ENCODE results near the gene DOCK9. TPM values are rescaled to one million over a fixed set of nuclear protein-coding genes. Genes with fewer than 3 reads are reported as not detected.

The DOCK9 gene
- total RNA-seq, 1 experiment from 2014 or later = 6.7 TPM

GRCh38 chr13:98879127-98879520, 98.7 kb downstream of the DOCK9 start:
- Histone ChIP-seq H3K27ac (ENCODE audit: low read length) (no peak overlapping the region), H4K20me1 (ENCODE audit: insufficient read depth, low read depth, low read length) (no peaks in the 10 kb centered on the region), H3K36me3 (ENCODE audit: insufficient read depth, low read length) (no peaks in the 10 kb centered on the region), H3K4me2 (ENCODE audit: low read depth, low read length, poor library complexity, severe bottlenecking) (no peak overlapping the region), H3K9me2 (replicated peaks; ENCODE audit: insufficient read depth, low read length) (no peaks in the 10 kb centered on the region), H3K27me3 (ENCODE audit: low read length) (no peaks in the 10 kb centered on the region), H3K79me2 (ENCODE audit: low read length) (no peaks in the 10 kb centered on the region), H3K9me3 (ENCODE audit: low read length) (no peaks in the 10 kb centered on the region), H2AFZ (ENCODE audit: low read length) (no peak overlapping the region), H3K4me3 (ENCODE audit: low read length) (no peak overlapping the region), H3K4me1 (ENCODE audit: low read length) (no peaks in the 10 kb centered on the region), H3K9ac (ENCODE audit: low read length) (no peak overlapping the region)
- DNase-seq = no peak

GRCh38 chr13:98878486-98879126, 99.3 kb downstream of the DOCK9 start:
- H3K27ac ChIP-seq (ENCODE audit: low read length) = no peak overlapping the region
- H3K27me3 ChIP-seq (ENCODE audit: low read length) = no peaks in the 10 kb centered on the region
- H3K79me2 ChIP-seq (ENCODE audit: low read length) = no peaks in the 10 kb centered on the region
- no peaks in the 10 kb centered on the region for H3K4me1 ChIP-seq (ENCODE audit: low read length)
- no peaks in the 10 kb centered on the region for H3K36me3 ChIP-seq (ENCODE audit: insufficient read depth, low read length)
- no peak for DNase-seq
- H3K9me3 ChIP-seq (ENCODE audit: low read length) = no peaks in the 10 kb centered on the region
- H3K4me2 ChIP-seq (ENCODE audit: low read depth, low read length, poor library complexity, severe bottlenecking) = no peak overlapping the region
- H2AFZ ChIP-seq (ENCODE audit: low read length) = no peak overlapping the region
- H3K9ac ChIP-seq (ENCODE audit: low read length) = no peak overlapping the region
- H3K4me3 ChIP-seq (ENCODE audit: low read length) = no peak overlapping the region
- no peaks in the 10 kb centered on the region for H3K9me2 ChIP-seq (replicated peaks; ENCODE audit: insufficient read depth, low read length)
- H4K20me1 ChIP-seq (ENCODE audit: insufficient read depth, low read depth, low read length) = no peaks in the 10 kb centered on the region

- H4K20me1 ChIP-seq (ENCODE audit: insufficient read depth, low read depth, low read length) = no peaks in the 10 kb centered on the region
- H3K9me3 ChIP-seq (ENCODE audit: low read length) = no peaks in the 10 kb centered on the region
- no peaks in the 10 kb centered on the region for H3K27me3 ChIP-seq (ENCODE audit: low read length)
- H3K9ac ChIP-seq (ENCODE audit: low read length) = no peak overlapping the region
- H3K4me2 ChIP-seq (ENCODE audit: low read depth, low read length, poor library complexity, severe bottlenecking) = no peak overlapping the region
- H3K36me3 ChIP-seq (ENCODE audit: insufficient read depth, low read length) = no peaks in the 10 kb centered on the region
- H3K27ac ChIP-seq (ENCODE audit: low read length) = no peak overlapping the region
- no peak overlapping the region for H2AFZ ChIP-seq (ENCODE audit: low read length)
- no peak for DNase-seq
- H3K9me2 ChIP-seq (replicated peaks; ENCODE audit: insufficient read depth, low read length) = no peaks in the 10 kb centered on the region
- H3K4me1 ChIP-seq (ENCODE audit: low read length) = no peaks in the 10 kb centered on the region
- no peak overlapping the region for H3K4me3 ChIP-seq (ENCODE audit: low read length)
- H3K79me2 ChIP-seq (ENCODE audit: low read length) = no peaks in the 10 kb centered on the region
These were observed 99.9 kb downstream of the DOCK9 start for GRCh38 chr13:98877936-98878335.

GRCh38 chr13:98877466-98877865, 100.4 kb downstream of the DOCK9 start:
- no peaks in the 10 kb centered on the region for H3K9me2 ChIP-seq (replicated peaks; ENCODE audit: insufficient read depth, low read length)
- no peaks in the 10 kb centered on the region for H3K9me3 ChIP-seq (ENCODE audit: low read length)
- no peak overlapping the region for H3K27ac ChIP-seq (ENCODE audit: low read length)
- H3K79me2 ChIP-seq (ENCODE audit: low read length) = no peaks in the 10 kb centered on the region
- no peak overlapping the region for H2AFZ ChIP-seq (ENCODE audit: low read length)
- H3K9ac ChIP-seq (ENCODE audit: low read length) = no peak overlapping the region
- no peaks in the 10 kb centered on the region for H3K27me3 ChIP-seq (ENCODE audit: low read length)
- H3K36me3 ChIP-seq (ENCODE audit: insufficient read depth, low read length) = no peaks in the 10 kb centered on the region
- no peak overlapping the region for H3K4me2 ChIP-seq (ENCODE audit: low read depth, low read length, poor library complexity, severe bottlenecking)
- no peak for DNase-seq
- H3K4me1 ChIP-seq (ENCODE audit: low read length) = no peaks in the 10 kb centered on the region
- no peak overlapping the region for H3K4me3 ChIP-seq (ENCODE audit: low read length)
- H4K20me1 ChIP-seq (ENCODE audit: insufficient read depth, low read depth, low read length) = no peaks in the 10 kb centered on the region

GRCh38 chr13:98875146-98875729, 102.6 kb downstream of the DOCK9 start:
- Histone ChIP-seq H3K27ac (ENCODE audit: low read length) (no peak overlapping the region), H3K4me1 (ENCODE audit: low read length) (no peaks in the 10 kb centered on the region), H3K4me3 (ENCODE audit: low read length) (no peak overlapping the region), H4K20me1 (ENCODE audit: insufficient read depth, low read depth, low read length) (no peaks in the 10 kb centered on the region), H2AFZ (ENCODE audit: low read length) (no peak overlapping the region), H3K36me3 (ENCODE audit: insufficient read depth, low read length) (no peaks in the 10 kb centered on the region), H3K4me2 (ENCODE audit: low read depth, low read length, poor library complexity, severe bottlenecking) (no peak overlapping the region), H3K27me3 (ENCODE audit: low read length) (no peaks in the 10 kb centered on the region), H3K79me2 (ENCODE audit: low read length) (no peaks in the 10 kb centered on the region), H3K9me2 (replicated peaks; ENCODE audit: insufficient read depth, low read length) (no peaks in the 10 kb centered on the region), H3K9ac (ENCODE audit: low read length) (no peak overlapping the region), H3K9me3 (ENCODE audit: low read length) (no peaks in the 10 kb centered on the region)
- no peak for DNase-seq

GRCh38 chr13:98874029-98874397, 103.9 kb downstream of the DOCK9 start:
- Histone ChIP-seq H3K9me3 (ENCODE audit: low read length) (no peaks in the 10 kb centered on the region), H4K20me1 (ENCODE audit: insufficient read depth, low read depth, low read length) (no peaks in the 10 kb centered on the region), H2AFZ (ENCODE audit: low read length) (no peak overlapping the region), H3K4me1 (ENCODE audit: low read length) (no peaks in the 10 kb centered on the region), H3K27ac (ENCODE audit: low read length) (no peak overlapping the region), H3K4me3 (ENCODE audit: low read length) (no peak overlapping the region), H3K9me2 (replicated peaks; ENCODE audit: insufficient read depth, low read length) (no peaks in the 10 kb centered on the region), H3K36me3 (ENCODE audit: insufficient read depth, low read length) (no peaks in the 10 kb centered on the region), H3K9ac (ENCODE audit: low read length) (no peak overlapping the region), H3K4me2 (ENCODE audit: low read depth, low read length, poor library complexity, severe bottlenecking) (no peak overlapping the region), H3K27me3 (ENCODE audit: low read length) (no peaks in the 10 kb centered on the region), H3K79me2 (ENCODE audit: low read length) (no peaks in the 10 kb centered on the region)
- DNase-seq = no peak

GRCh38 chr13:98873377-98874028, 104.4 kb downstream of the DOCK9 start:
- Histone ChIP-seq H3K36me3 (ENCODE audit: insufficient read depth, low read length) (no peaks in the 10 kb centered on the region), H3K27me3 (ENCODE audit: low read length) (no peaks in the 10 kb centered on the region)
- DNase-seq = no peak

GRCh38 chr13:98871727-98872126, 106.1 kb downstream of the DOCK9 start:
- no peaks in the 10 kb centered on the region for H3K79me2 ChIP-seq (ENCODE audit: low read length)
- H2AFZ ChIP-seq (ENCODE audit: low read length) = no peak overlapping the region
- no peak overlapping the region for H3K27ac ChIP-seq (ENCODE audit: low read length)
- no peak overlapping the region for H3K4me2 ChIP-seq (ENCODE audit: low read depth, low read length, poor library complexity, severe bottlenecking)
- no peak overlapping the region for H3K4me3 ChIP-seq (ENCODE audit: low read length)
- H4K20me1 ChIP-seq (ENCODE audit: insufficient read depth, low read depth, low read length) = no peaks in the 10 kb centered on the region
- no peaks in the 10 kb centered on the region for H3K4me1 ChIP-seq (ENCODE audit: low read length)
- H3K9me3 ChIP-seq (ENCODE audit: low read length) = no peaks in the 10 kb centered on the region
- H3K27me3 ChIP-seq (ENCODE audit: low read length) = no peaks in the 10 kb centered on the region
- H3K36me3 ChIP-seq (ENCODE audit: insufficient read depth, low read length) = no peaks in the 10 kb centered on the region
- H3K9ac ChIP-seq (ENCODE audit: low read length) = no peak overlapping the region
- H3K9me2 ChIP-seq (replicated peaks; ENCODE audit: insufficient read depth, low read length) = no peaks in the 10 kb centered on the region
- DNase-seq = no peak

More at GRCh38 chr13:98873377-98874028, 104.4 kb downstream of the DOCK9 start:
- Histone ChIP-seq H3K27ac (ENCODE audit: low read length) (no peak overlapping the region), H3K4me1 (ENCODE audit: low read length) (no peaks in the 10 kb centered on the region), H3K9me3 (ENCODE audit: low read length) (no peaks in the 10 kb centered on the region), H3K9ac (ENCODE audit: low read length) (no peak overlapping the region), H3K4me3 (ENCODE audit: low read length) (no peak overlapping the region), H2AFZ (ENCODE audit: low read length) (no peak overlapping the region), H3K79me2 (ENCODE audit: low read length) (no peaks in the 10 kb centered on the region), H3K9me2 (replicated peaks; ENCODE audit: insufficient read depth, low read length) (no peaks in the 10 kb centered on the region), H4K20me1 (ENCODE audit: insufficient read depth, low read depth, low read length) (no peaks in the 10 kb centered on the region), H3K4me2 (ENCODE audit: low read depth, low read length, poor library complexity, severe bottlenecking) (no peak overlapping the region)

Data from Karpas-422 (cell line).